GM18907 (cell line): Measurements from ENCODE around the gene SFI1.
A peak's percentile ranks its signal among the peaks of the same experiment; 100 is the strongest.

ENCODE experiments used
- ATAC-seq: cut with Tn5 transposase; IDR thresholded peaks from one replicate; pipeline ENCODE4 v1.9.1; 2021; ENCODE audit warnings: mild to moderate bottlenecking, moderate library complexity; ENCODE audit not compliant: unreplicated experiment

The SFI1 gene

DNA sequence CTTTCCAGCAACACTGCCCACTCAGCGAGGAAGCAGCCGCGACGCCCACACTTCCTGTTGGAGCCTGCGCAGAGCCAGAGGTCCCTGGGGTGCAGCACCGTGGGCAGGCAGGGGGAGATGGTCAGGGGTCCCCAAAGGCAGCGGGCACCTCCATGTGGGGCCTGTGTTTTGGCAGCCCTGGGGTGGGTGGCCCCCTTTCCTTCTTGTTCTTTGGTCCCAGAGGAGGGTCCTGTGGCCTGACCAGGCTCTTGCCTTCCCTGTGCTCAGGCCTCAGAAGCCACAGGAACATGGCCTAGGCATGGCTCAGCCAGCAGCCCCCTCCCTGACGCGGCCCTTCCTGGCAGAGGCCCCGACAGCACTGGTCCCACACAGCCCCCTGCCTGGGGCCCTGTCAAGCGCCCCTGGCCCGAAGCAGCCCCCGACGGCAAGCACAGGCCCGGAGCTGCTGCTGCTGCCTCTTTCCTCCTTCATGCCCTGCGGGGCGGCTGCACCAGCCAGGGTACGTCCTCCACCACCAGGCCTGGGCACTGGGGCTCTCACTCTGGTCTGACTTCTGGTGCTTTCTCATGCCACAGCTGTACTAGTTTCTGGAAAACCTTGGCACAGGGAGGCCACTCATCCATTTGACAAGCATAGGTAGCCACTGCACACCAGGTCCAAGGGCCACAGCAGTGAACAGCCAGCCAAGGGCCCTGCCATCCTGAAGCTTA, 118.6 kb downstream of the SFI1 start:
- ATAC-seq = no peak

DNA sequence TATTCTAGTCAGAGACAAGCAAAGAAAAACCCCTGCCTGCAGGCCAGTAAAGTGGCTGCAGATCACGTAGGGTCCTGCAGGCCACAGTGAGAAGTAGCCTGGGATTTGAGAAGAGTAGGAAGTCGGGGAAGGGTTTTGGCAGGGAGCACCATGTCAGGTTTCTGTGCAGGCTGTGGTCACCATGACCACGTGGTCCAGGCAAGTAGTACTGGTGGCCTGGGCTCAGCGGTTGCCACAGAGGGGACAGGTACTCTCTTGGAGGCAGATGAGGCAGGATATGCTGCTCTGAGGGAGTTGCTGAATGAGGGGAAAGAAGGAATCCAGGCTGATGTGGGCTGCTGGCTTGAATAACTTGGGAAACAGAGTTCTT, 119.1 kb downstream of the SFI1 start:
- no peak for ATAC-seq

DNA sequence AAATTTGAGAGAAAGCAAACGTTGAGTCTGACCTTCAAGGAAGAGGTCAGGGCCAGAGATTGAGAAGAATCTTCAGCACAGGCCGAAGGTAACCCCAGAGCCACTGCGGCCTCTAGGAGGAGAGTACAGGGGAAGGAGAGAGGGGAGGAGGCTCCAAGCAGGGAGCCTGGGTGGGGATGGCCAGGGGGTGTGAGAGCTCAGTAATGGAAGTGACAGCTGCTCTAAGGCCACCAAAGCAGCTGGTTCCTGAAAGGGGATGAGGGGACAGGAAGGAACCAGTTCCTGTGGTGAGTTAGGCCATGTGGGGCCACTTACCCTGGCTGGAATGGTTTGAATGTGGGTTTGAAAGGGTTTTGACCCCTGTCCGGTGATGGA, 119.6 kb downstream of the SFI1 start:
- ATAC-seq = peak; percentile 6

DNA sequence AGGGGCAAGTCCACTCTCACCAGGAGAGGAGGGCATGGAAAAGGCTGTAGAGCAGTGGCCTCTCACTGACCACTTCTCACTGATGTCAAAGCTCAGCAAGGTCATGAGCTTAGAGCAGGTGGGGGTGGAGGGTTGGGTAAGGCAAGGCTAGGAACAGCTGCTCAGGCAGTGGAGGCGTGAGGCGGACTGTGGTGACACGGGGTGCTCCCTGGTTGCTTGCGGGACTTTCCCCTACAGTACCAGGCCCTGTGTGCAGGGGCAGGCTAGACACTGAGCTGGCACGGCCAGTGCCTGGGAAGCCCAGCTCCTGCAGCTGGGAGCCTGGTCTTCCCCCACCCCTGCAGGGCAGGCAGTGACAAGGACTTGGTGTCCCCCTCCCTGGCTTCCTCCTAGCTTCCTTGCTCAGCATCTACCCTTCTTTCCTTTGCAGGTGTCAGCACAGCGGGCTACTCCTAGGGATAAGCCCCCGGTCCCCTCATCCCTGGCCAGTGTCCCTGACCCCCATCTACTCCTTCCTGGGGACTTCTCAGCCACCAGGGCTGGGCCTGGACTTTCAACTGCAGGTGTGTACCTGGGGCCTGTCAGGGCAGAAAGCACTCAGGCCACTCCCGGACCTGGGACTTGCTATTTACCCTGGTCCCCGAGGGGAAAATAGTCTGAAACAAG, 120.1 kb downstream of the SFI1 start:
- ATAC-seq = peak; percentile 51

DNA sequence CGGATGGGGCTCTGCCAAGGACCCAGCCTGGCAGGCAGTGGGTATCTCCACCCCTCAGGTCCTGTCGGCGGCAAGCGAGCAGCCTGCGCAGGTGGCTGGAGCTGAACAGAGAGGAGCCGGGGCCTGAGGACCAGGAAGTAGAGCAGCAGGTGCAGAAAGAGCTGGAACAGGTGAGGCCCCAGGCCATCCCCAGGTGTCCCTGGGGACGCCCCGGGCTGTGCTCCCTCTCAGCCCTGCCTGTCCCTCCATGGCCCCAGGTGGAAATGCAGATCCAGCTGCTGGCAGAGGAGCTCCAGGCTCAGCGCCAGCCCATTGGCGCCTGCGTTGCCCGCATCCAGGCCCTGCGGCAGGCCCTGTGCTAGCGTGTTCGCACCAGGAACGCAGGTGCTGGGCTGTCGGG, 121.7 kb downstream of the SFI1 start:
- ATAC-seq = no peak

DNA sequence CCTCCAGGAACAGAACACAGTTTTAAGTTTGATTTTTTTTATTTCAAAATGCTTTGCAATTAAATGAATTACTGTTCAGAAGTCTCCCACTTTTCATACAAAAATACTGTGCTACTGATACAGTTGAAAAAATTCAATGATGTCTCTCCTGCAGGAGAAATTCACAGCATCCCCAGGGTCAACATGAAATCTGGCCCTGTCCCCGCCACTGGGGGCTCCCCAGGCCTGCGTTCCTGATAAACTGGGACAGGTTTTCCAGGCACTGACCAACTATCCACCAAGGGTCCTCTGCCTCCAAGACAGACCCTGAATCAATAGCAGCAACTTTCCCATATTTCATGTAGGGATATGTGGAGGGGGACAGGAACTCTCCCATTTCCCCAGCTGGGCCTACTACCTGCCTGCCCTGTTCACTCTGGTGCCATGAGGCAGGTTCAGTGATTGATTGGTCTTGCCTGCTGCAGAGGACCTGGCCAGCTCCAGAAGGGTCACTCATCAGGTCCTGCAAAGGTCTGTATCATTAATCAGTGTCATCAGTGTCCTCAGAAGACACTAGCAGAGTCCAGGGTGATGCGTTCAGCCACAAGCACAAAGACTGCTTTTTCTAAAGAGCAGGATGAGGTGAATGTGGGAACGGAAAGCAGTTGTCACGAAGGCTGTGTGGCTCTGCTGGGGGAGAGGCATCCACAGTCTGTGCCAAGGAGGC, 122.3 kb downstream of the SFI1 start:
- ATAC-seq = no peak

DNA sequence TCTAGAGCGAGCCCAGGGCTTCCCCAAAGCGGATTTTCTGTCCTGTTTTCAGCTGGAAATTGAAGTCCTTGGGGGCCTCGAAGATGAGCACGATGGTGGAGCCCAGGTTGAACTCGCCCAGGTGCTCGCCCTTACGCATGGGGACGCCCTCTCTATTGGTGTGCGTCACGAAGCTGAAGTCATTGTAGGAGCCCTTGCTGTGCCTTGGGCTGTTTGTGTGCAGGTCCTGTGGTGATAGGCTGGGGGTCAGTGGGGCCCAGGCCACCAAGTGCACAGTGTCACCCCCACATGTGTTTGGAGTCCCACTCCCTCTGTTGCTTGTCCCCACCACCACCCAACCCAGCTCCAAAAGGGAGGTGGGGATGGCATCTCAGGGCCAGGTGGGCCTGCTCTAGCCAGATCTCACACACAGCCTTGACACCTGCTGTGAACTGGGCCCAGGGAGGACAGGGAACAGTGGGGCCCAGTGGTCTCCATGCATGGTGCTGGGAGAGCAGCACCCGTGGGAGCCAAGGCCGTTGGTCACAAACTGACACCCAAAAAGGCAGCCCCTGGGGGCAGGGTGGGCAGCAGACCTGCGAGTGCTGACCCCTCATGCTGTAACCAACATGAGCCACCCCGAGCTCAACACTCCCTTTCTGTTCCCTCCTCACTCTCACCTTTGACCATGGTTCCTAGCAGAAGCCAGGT, 123.4 kb downstream of the SFI1 start:
- ATAC-seq = no peak

DNA sequence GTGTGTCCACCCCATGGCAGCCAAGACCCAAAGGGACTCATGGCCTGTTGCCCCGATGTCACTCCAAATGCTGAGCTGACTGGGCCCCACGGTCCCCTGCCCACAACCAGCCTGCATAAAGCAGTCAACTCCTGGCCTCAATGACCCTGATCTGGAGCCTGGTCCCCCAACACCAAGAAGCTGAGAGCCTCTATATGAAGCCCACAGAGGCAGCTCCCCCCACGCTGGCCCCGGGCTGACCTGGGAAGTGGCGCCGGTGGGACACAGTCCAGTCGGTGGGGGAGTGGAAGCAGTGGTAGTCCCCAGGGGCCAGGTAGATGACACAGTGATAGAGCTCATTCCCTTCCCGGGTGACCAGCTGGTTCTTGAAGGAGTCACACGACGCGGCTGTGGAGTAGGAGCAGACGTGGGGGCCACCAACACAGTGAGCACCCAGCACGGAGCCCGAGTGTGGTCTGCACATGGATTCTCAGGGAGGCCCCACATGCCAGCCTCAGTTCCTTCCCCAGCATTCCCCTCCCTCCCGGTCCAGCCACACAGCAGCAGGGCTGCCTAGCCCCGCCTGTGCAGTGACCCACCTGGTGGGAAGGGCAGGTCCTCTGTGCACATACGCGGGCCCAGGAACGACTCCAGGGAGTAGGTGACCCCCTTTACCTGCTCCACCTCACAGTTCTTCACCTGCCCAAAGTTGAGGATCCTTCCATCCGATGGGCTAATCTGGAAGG, 124.6 kb downstream of the SFI1 start:
- no peak for ATAC-seq

DNA sequence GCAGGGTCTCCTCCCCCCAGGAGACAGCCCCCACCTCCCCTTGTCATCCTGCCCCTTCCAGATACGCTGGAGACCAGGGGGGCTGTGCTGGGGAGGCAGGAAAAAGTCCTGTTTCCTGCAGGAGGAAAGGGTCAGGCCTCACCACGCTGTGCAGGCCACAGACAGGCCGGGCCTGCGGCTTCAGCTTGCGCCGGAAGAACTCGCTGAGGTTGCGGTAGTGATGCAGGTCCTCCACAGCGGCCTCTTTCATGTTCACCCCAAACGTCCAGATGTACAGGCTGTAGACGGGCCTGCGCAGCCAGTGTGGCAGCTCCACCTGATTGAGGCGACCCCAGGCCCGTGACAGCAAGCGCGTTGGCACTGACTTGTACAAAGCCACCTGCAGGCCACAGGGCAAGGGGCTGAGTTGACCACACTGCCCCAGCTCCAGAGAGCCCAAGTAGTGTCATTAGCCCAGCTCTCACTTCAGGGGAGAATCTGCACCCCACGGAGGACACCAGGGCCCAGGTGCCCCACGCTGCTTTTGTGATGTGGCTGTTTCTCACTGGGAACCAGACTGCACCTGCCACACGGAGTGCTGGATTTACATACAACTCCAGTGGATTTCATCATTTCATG, 125.3 kb downstream of the SFI1 start:
- ATAC-seq = no peak

DNA sequence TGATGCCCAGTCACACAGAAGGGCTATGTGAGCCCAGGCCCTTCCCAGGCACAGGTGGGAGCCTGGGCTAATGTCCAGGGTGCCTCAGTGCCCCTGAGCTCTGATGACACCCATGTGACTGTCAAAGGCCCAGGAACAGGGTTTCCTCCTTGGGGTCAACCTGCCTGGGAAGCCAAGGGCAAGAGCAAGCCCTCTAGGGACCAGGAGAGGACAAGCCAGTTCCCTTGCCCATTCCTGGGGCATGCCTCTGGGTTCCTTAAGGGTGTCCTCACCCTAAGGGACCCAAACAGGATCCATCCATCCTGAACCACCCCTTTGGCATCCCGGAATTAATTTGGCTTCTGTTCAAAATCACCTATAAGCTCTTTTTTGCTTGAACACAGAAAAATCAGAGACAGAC, 126.6 kb downstream of the SFI1 start:
- ATAC-seq = no peak

DNA sequence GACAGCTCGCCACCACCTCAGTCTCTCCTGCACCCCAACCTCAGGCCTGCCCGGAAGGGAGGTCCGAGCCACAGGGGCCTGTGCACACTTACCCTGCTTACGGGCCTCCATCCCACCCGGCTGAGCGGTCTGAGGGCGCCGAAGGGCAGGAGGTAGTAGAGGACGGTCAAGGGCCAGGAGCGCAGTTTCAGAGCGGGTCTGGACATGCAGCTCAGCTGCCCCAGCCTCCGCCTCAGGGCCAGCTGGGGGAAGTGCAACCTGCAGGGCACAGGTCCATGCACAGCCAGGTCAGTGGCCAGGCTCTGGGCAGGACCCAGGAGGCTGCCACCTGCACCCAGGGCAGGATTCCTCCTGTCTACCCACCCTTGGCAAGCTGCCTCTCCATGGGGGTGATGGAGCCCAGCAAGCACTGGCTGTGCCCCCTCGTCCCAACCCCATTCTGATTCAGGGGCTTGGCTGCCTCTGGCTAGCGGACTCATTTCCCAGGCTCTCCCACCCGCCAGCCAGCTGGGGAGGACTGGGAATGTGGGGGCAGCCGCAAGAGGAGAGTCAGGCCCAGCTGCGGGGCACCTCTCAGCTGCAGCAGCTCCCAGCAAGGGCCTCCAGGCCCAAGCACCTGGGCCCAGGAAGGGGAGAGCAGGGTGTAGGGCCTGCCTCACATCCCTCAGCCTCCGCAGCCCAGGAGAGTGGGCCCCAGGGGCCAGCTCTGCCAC, 127.4 kb downstream of the SFI1 start:
- ATAC-seq = no peak

DNA sequence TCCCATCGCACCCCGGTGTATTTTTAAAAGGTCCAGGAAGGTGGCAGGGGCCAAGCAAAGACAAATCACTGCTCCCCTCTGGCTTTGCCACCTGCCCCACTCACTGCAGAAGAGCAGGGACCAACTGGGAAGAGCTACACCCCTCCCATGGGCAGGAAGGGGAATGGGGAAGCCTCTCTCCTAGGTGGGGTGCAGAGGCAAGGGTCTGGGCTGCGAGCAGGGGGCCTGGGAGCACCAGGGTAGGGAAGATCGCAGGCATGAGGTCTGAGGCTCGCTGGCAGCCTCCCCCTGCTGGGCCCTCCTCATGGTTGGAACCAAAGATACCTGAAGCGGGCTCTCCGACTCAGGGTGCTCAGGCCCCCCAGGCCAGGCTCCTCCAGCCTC, 128.9 kb downstream of the SFI1 start:
- ATAC-seq = no peak

DNA sequence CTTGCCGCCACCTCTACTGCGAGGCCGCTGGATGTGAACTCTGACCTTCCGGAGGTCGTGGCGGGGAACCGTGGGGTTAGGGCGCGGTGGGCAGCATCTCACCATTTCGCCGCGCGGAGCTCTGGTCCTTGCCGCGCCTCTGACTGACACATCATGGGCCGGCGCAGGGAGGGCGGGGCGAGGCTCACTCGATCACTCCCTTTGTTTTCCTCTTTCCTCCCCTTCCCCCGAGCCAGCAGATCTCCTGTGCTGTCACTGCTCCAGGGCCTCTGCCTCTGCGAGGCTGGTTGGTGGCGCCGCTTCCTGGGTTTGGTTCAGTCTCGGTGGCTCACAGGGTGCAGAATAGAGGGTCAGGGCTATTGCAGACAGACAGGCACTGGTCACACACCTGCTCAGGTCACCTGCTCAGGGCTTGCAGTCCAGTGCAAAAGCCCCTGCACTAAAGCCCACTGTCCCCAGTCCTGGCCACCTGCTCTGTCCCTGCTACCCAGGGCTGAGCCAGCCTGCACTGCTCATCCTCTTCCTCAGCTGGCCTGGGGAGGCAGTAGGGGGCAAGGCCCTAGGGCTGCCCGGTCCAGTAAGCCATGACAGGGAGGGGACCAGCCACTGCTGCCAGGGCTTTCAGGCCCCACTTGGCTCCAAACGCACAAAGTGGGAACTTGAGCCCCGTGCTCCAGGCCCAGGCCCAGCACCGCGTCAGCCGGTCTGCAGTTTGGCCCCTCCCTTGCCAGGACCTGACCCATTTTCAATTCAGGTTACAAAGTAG, 129.5 kb downstream of the SFI1 start:
- no peak for ATAC-seq

DNA sequence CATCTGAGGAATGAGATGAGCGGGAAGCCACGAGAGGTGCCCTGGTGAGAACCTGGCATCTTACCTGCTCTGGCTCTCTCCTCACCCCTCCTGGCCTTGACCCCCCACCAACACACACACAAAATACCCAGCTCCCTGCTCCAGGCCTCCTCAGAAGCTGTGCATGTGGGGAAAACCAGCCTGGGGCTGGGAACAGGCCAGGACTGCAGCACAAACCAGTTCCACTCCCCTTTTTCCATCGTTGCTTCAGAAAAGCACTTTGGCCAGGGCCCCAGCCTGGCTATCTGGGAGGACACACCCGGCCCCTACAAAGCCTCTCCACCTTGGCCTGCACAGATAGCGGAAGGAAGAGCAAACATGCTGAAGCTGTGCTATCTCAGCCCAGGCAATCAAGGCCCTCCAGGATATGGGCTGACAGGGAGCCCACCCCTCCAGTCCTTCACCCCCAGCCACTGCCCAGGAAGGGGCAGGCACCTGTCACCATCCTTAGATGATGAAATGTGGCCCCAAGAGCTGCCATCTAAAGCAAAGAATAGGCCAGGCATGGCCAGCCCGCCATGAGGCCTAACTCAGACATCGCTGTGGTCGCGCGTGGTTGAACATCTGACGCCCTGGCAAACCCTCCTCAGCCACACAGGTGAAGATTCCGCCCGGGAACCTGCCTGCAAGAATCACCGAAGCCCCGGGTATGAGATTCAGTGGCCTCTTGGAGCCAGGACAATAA, 130.3 kb downstream of the SFI1 start:
- no peak for ATAC-seq

DNA sequence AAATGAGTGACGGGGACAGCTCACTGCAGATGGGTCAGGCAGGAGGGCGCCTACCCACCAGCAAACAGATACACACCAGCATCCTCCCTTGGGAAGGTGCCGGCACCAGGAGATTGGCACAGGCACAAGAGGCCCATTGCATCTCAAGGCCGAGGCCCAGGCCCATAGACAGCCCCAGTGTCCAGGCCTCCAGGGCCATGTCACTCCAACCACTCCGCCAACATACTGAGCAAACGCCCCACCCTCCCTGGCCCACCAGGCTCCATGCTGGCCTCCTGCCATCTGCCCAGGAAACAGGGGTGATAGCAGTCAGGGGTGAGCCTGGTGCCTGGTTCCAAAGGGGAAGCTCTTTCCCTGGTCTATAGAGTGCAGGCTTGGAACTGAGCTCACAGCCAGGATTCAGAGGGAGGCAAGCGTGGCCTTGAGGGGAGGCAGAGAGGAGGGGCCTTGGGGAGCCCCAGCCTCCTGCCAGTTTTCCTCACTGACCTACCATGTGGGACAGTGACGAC, 130.9 kb downstream of the SFI1 start:
- ATAC-seq = no peak

DNA sequence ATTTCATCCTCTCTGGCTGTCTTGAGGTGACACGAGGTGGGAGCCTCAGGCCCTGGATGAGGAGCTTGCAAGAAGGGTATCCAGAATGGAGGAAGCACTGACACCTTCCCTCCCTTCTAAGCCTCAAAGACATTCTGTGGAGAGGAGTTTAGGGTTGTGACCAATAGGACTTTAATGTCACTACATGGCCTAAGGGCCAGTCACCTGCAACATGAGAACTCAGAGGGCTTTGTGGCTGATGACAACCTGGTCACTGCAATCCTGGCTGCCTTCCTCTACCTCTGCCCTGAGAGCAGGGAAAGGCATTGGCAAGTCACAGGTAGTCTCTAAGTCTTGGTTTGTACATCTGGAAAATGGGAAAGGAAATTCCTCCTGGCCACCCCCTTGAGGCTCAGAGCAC, 132.0 kb downstream of the SFI1 start:
- no peak for ATAC-seq

DNA sequence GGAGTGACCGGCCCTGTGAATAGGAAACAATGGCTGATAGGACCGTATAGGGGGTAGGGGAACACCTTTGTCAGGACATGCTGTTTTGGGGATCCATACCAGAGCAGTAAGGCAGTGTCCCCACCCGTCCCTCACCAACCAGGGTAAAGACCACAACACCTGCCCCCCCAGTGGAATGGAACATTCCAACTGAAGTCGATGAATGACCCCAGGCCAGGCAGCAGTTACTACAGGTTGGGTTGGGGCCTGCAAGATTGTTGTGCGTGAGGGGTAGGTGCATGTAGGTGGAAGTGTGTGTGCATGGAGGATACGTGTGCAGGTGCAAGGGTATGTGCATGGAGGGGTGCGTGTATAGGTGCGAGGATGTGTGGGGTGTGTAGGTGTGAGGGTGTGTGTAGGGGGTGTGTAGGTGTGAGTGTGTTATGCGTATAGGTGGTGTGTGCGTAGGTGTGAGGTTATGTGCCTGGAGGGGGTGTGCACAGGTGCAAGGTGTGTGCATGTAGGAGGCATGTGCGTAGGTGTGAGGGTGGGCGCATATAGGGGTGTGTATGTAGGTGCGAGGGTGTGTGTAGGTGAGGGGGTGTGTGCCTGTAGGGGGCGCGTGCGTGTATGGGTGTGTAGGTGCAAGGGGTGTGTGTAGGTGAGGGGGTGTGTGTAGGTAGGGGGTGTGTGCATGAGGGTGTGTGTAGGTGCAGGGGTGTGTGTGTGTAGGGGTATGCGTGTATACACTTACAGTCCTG, 132.8 kb downstream of the SFI1 start:
- ATAC-seq = no peak

DNA sequence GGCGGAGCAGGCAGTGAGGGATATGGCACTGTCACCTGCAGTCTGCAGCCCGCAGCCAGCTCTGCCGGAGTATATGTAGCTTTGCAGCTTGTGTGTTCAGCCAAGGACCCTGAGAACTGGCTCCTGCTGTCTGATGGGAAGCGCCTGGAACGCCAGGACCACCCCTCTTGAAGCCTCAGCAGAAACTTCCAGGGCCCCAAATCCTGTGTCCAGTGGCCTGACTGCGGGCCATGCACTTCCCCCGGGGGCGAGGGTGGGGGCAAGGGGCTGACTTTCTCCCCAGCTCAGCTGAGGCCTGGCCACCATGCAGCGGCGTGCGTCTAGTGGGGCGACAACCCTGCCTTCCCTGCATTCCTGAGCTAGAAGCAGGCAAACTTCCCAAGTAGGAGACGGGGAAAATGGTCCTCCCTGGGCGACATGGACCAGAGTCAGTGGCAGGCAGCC, 133.4 kb downstream of the SFI1 start:
- ATAC-seq = no peak
